ENCODE data around the gene OR10D3. TPM values are rescaled to one million over a fixed set of nuclear protein-coding genes. Genes with fewer than 3 reads are reported as not detected.
"Not testable (repeated sequence)": the region's sequence is repeated elsewhere in the genome, so short reads cannot be mapped to it uniquely, and the experiment has no call there.

Gene OR10D3
- total RNA-seq, 4 donors from 2014 or later = not detected

DNA sequence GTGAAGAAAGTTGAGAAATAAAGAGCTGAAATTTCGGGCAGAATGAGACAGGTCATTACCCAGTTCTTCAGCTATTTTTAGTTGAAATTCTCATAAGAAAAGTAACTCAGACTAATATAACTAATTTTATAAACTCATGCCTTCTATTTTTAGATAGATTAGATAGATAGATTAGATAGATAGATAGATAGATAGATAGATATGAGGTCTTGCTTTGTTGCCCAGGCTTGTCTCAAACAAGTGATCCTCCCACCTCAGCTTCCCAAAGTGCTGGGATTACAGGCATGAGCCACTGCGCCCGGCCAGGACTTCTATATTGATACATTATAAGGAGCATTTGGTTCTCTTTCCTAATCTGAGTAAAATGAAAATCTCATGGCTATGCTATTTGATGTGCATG is 30.9 kb downstream of the OR10D3 start:
- DNase-seq (ENCODE audit: extremely low spot score) = no peak
- H3K27ac ChIP-seq (replicated peaks in 1 of 4) = no peak overlapping the region
- 77% methylated on average over 3 of the region's 3 CpGs for WGBS
- peaks cover 0 to 11% (median 0%) of the 10 kb centered on the region in 4 donors for H3K27me3 ChIP-seq
- H3K36me3 ChIP-seq = no peaks in the 10 kb centered on the region
- intact Hi-C loops (cut with DNase I) = no loop called here
- no peak for TF ChIP-seq POLR2AphosphoS5 (IDR thresholded peaks at IDR 0.05)
- no peak for TF ChIP-seq POLR2A (IDR thresholded peaks at IDR 0.05; ENCODE audit: low read depth)
- no peak for TF ChIP-seq EP300 (IDR thresholded peaks at IDR 0.05)
- TF ChIP-seq, protein P1, sequence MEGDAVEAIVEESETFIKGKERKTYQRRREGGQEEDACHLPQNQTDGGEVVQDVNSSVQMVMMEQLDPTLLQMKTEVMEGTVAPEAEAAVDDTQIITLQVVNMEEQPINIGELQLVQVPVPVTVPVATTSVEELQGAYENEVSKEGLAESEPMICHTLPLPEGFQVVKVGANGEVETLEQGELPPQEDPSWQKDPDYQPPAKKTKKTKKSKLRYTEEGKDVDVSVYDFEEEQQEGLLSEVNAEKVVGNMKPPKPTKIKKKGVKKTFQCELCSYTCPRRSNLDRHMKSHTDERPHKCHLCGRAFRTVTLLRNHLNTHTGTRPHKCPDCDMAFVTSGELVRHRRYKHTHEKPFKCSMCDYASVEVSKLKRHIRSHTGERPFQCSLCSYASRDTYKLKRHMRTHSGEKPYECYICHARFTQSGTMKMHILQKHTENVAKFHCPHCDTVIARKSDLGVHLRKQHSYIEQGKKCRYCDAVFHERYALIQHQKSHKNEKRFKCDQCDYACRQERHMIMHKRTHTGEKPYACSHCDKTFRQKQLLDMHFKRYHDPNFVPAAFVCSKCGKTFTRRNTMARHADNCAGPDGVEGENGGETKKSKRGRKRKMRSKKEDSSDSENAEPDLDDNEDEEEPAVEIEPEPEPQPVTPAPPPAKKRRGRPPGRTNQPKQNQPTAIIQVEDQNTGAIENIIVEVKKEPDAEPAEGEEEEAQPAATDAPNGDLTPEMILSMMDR (IDR thresholded peaks at IDR 0.05) = no peak
- no peaks in the 10 kb centered on the region for H3K4me1 ChIP-seq
- no peaks in the 10 kb centered on the region for H3K9me3 ChIP-seq
- H3K4me3 ChIP-seq = no peak overlapping the region

DNA sequence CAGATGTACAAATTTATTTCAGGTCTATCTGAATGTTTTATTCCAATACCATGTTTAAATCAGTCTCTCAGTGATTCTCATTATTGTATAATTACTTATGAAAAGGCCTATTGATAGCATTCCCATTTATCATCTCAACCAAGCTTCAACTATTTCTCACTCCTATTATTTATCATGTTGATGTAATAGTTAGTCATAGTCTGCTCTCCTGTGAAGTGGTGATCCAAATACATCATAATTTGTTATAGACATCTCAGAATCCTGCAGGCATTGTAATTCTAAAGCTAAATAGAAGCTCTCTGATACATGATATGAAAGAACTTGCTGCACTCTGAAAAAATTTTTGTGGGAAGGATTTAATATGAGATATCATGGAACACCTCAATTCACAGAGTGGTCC is 36.0 kb downstream of the OR10D3 start:
- Histone ChIP-seq H3K36me3 (no peaks in the 10 kb centered on the region), H3K27ac (replicated peaks in 1 of 4) (no peak overlapping the region), H3K9me3 (no peaks in the 10 kb centered on the region), H3K4me1 (no peaks in the 10 kb centered on the region), H3K4me3 (no peak overlapping the region), H3K27me3 (no peaks in the 10 kb centered on the region)
- intact Hi-C loops (cut with DNase I) = no loop called here
- TF ChIP-seq POLR2AphosphoS5 (IDR thresholded peaks at IDR 0.05) (no peak), EP300 (IDR thresholded peaks at IDR 0.05) (no peak), POLR2A (IDR thresholded peaks at IDR 0.05; ENCODE audit: low read depth) (no peak)
- TF ChIP-seq, protein P1 (IDR thresholded peaks at IDR 0.05) = no peak
- no peak for DNase-seq (ENCODE audit: extremely low spot score)

DNA sequence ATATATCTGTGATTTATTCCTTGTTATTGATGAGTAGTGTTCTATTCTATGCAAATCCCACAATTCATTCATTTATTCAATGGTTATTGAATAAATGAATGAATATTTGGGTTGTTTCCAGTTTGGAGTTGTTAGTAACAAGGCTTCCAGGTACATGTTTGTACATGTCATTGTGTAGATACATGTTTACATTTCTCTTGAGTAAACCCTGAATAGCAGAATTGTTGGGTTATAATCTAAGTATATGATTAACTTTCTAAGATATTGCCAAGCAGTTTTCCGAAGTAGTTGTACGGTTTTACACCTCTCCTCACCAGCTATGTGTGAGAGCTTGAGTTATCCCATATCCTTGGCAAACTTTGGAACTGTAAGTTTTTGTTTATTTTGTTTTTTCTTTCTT is 39.3 kb downstream of the OR10D3 start:
- Histone ChIP-seq H3K4me3 (no peak overlapping the region), H3K9me3 (no peaks in the 10 kb centered on the region), H3K36me3 (no peaks in the 10 kb centered on the region), H3K27ac (replicated peaks in 1 of 4) (no peak overlapping the region), H3K4me1 (no peaks in the 10 kb centered on the region), H3K27me3 (no peaks in the 10 kb centered on the region)
- whole genome bisulfite sequencing = 90% methylated on average over 2 of the region's 2 CpGs
- TF ChIP-seq EP300 (IDR thresholded peaks at IDR 0.05) = no peak
- TF ChIP-seq, protein P1 (IDR thresholded peaks at IDR 0.05) = no peak
- TF ChIP-seq POLR2AphosphoS5 (IDR thresholded peaks at IDR 0.05) = no peak
- no peak for TF ChIP-seq POLR2A (IDR thresholded peaks at IDR 0.05; ENCODE audit: low read depth)
- no peak for DNase-seq (ENCODE audit: extremely low spot score)
- intact Hi-C loops (cut with DNase I) = no loop called here

DNA sequence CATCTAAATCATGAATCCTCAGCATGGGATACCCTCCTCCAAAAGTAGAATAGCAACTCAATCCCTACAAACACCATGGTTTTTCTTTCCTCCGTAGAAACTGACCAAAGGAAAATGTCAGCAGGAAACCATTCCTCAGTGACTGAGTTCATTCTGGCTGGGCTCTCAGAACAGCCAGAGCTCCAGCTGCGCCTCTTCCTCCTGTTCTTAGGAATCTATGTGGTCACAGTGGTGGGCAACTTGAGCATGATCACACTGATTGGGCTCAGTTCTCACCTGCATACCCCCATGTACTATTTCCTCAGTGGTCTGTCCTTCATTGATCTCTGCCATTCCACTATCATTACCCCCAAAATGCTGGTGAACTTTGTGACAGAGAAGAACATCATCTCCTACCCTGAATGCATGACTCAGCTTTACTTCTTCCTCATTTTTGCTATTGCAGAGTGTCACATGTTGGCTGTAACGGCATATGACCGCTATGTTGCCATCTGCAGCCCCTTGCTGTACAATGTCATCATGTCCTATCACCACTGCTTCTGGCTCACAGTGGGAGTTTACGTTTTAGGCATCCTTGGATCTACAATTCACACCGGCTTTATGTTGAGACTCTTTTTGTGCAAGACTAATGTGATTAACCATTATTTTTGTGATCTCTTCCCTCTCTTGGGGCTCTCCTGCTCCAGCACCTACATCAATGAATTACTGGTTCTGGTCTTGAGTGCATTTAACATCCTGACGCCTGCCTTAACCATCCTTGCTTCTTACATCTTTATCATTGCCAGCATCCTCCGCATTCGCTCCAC is 41.7 kb downstream of the OR10D3 start:
- H3K9me3 ChIP-seq; H3K4me1 ChIP-seq; H3K36me3 ChIP-seq; intact Hi-C loops (cut with DNase I); H3K27me3 ChIP-seq; H3K4me3 ChIP-seq; H3K27ac ChIP-seq (replicated peaks in 1 of 4); DNase-seq (ENCODE audit: extremely low spot score): not testable (repeated sequence)
- 58% methylated on average over 9 of the region's 9 CpGs for WGBS

DNA sequence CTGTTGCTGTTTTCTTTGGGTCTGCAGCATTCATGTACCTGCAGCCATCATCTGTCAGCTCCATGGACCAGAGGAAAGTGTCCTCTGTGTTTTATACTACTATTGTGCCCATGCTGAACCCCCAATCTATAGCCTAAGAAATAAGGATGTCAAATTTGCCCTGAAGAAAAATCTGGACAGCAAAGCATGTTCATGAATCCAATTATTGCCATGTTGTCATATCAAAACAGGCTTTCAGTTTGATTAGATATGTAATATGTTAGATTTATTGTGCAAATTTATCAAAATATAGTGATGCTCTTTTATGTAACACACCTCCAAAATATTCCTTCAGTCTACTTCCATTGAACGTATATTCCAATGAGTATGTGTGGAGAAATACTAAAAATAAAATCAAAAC is 42.3 kb downstream of the OR10D3 start:
- Histone ChIP-seq H3K4me1 (no peaks in the 10 kb centered on the region), H3K9me3 (no peaks in the 10 kb centered on the region), H3K27me3 (no peaks in the 10 kb centered on the region), H3K4me3 (no peak overlapping the region), H3K36me3 (no peaks in the 10 kb centered on the region), H3K27ac (replicated peaks in 1 of 4) (no peak overlapping the region)
- WGBS = 94% methylated on average over 1 of the region's 1 CpG
- intact Hi-C loops (cut with DNase I) = no loop called here
- no peak for TF ChIP-seq POLR2A (IDR thresholded peaks at IDR 0.05; ENCODE audit: low read depth)
- no peak for TF ChIP-seq POLR2AphosphoS5 (IDR thresholded peaks at IDR 0.05)
- TF ChIP-seq, protein P1 (IDR thresholded peaks at IDR 0.05) = no peak
- TF ChIP-seq EP300 (IDR thresholded peaks at IDR 0.05) = no peak
- no peak for DNase-seq (ENCODE audit: extremely low spot score)

Data from esophagus muscularis mucosa (tissue), 4 donors.